H9 (cell line): ENCODE results near the gene NPLOC4. TPM values are rescaled to one million over a fixed set of nuclear protein-coding genes. Genes with fewer than 3 reads are reported as not detected.
"Not testable (repeated sequence)": the region's sequence is repeated elsewhere in the genome, so short reads cannot be mapped to it uniquely, and the experiment has no call there.

Source experiments
- DNase-seq: peaks from one replicate; pipeline ENCODE4 v3.0.0-alpha.2; 2017
- H2AFZ ChIP-seq: one replicate; pipeline ENCODE4 v1.6.1; 2013; ENCODE audit warnings: mild to moderate bottlenecking, low read length, control low read depth, moderate library complexity
- H2AK5ac ChIP-seq: 2 replicates; pipeline ENCODE4 v1.6.1; 2013; ENCODE audit warnings: low read length, control low read depth, mixed read lengths; ENCODE audit not compliant: insufficient read length
- H2BK120ac ChIP-seq: one replicate; pipeline ENCODE4 v1.6.1; 2013; ENCODE audit warnings: low read depth, mild to moderate bottlenecking, low read length, control low read depth, inconsistent platforms; ENCODE audit not compliant: poor library complexity, severe bottlenecking
- H2BK12ac ChIP-seq: 2 replicates; pipeline ENCODE4 v1.6.1; 2013; ENCODE audit warnings: low read length, control low read depth, mixed read lengths, low read depth; ENCODE audit not compliant: insufficient read length
- H2BK15ac ChIP-seq: 2 replicates; pipeline ENCODE4 v1.6.1; 2013; ENCODE audit warnings: low read depth, low read length, control low read depth
- H2BK20ac ChIP-seq: one replicate; pipeline ENCODE4 v1.6.1; 2013; ENCODE audit warnings: low read depth, mild to moderate bottlenecking, low read length, control low read depth, inconsistent platforms; ENCODE audit not compliant: poor library complexity, severe bottlenecking
- H2BK5ac ChIP-seq: 2 replicates; pipeline ENCODE4 v1.6.1; 2013; ENCODE audit warnings: low read length, control low read depth, mixed read lengths; ENCODE audit not compliant: insufficient read length
- H3K14ac ChIP-seq: 2 replicates; pipeline ENCODE4 v1.6.1; 2013; ENCODE audit warnings: low read length, control low read depth; ENCODE audit not compliant: insufficient read depth
- H3K18ac ChIP-seq: 2 replicates; pipeline ENCODE4 v1.6.1; 2013; ENCODE audit warnings: low read depth, mild to moderate bottlenecking, mixed read lengths, low read length, control low read depth; ENCODE audit not compliant: insufficient read length
- H3K23ac ChIP-seq: 2 replicates; pipeline ENCODE4 v1.6.1; 2013; ENCODE audit warnings: low read length, control low read depth, mixed read lengths, low read depth; ENCODE audit not compliant: insufficient read length
- H3K23me2 ChIP-seq: 2 replicates; pipeline ENCODE4 v1.6.1; 2013; ENCODE audit warnings: low read depth, mild to moderate bottlenecking, mixed read lengths, low read length, control low read depth; ENCODE audit not compliant: insufficient read length, poor library complexity, severe bottlenecking
- H3K27ac ChIP-seq: 2 replicates; pipeline ENCODE4 v1.5.1; 2013; ENCODE audit warnings: low read length, control low read depth, mixed read lengths, low read depth; ENCODE audit not compliant: insufficient read length
- H3K27me3 ChIP-seq: 2 replicates; pipeline ENCODE4 v1.6.1; 2013; ENCODE audit warnings: low read length, control low read depth, inconsistent platforms; ENCODE audit not compliant: insufficient read depth
- H3K4ac ChIP-seq: 2 replicates; pipeline ENCODE4 v1.6.1; 2013; ENCODE audit warnings: low read depth, mild to moderate bottlenecking, control low read depth, inconsistent platforms, low read length, moderate library complexity
- H3K4me1 ChIP-seq: 2 replicates; pipeline ENCODE4 v1.6.1; 2013; ENCODE audit warnings: low read length, control low read depth, inconsistent platforms; ENCODE audit not compliant: insufficient read depth
- H3K4me2 ChIP-seq: 2 replicates; pipeline ENCODE4 v1.6.1; 2013; ENCODE audit warnings: low read length, control low read depth, mixed read lengths; ENCODE audit not compliant: insufficient read length, insufficient read depth
- H3K56ac ChIP-seq: 2 replicates; pipeline ENCODE4 v1.6.1; 2013; ENCODE audit warnings: low read depth, mild to moderate bottlenecking, mixed read lengths, low read length, control low read depth; ENCODE audit not compliant: insufficient read length
- H3K79me1 ChIP-seq: 2 replicates; pipeline ENCODE4 v1.6.1; 2013; ENCODE audit warnings: low read depth, mild to moderate bottlenecking, moderate library complexity, low read length, control low read depth, inconsistent platforms; ENCODE audit not compliant: insufficient read depth, poor library complexity, severe bottlenecking
- H3K79me2 ChIP-seq: 2 replicates; pipeline ENCODE4 v1.6.1; 2013; ENCODE audit warnings: low read length, control low read depth, inconsistent platforms; ENCODE audit not compliant: insufficient read depth
- H3K9ac ChIP-seq: 2 replicates; pipeline ENCODE4 v1.6.1; 2013; ENCODE audit warnings: low read length, control low read depth, mixed read lengths; ENCODE audit not compliant: insufficient read length; ENCODE audit errors: extremely low read depth
- H3K9me3 ChIP-seq: one replicate; pipeline ENCODE4 v1.6.1; 2013; ENCODE audit warnings: low read depth, low read length, inconsistent platforms; ENCODE audit not compliant: control insufficient read depth
- H3T11ph ChIP-seq: one replicate; pipeline ENCODE4 v1.6.1; 2013; ENCODE audit warnings: mild to moderate bottlenecking, low read length, control low read depth, inconsistent platforms
- H4K20me1 ChIP-seq: one replicate; pipeline ENCODE4 v1.6.1; 2013; ENCODE audit not compliant: control insufficient read depth, insufficient read length, insufficient read depth
- H4K5ac ChIP-seq: 2 replicates; pipeline ENCODE4 v1.6.1; 2013; ENCODE audit warnings: low read depth, mild to moderate bottlenecking, mixed read lengths, low read length, control low read depth; ENCODE audit not compliant: insufficient read length
- H4K8ac ChIP-seq: replicated peaks from 2 replicates; pipeline ENCODE4 v1.6.1; 2013; ENCODE audit warnings: low read length, control low read depth, mixed read lengths, low read depth; ENCODE audit not compliant: insufficient read length
- H4K91ac ChIP-seq: 2 replicates; pipeline ENCODE4 v1.6.1; 2013; ENCODE audit warnings: low read depth, mild to moderate bottlenecking, moderate library complexity, mixed read lengths, low read length, control low read depth; ENCODE audit not compliant: insufficient read length
- H3K27ac Mint-ChIP-seq, 3 experiments: 2 replicates in 2 of 3; 3 replicates in 1 of 3; pipeline ENCODE4 v1.8.0; 2020 to 2021; ENCODE audit warnings: mixed read lengths in 3 of 3, mild to moderate bottlenecking in 1 of 3, moderate library complexity in 1 of 3
- H3K27me3 Mint-ChIP-seq: 2 replicates; pipeline ENCODE4 v1.8.0; 2021; ENCODE audit warnings: low read depth, mild to moderate bottlenecking, moderate library complexity, mixed read lengths
- H3K36me3 Mint-ChIP-seq, 3 experiments: 2 replicates in 2 of 3; 3 replicates in 1 of 3; pipeline ENCODE4 v1.8.0; 2020 to 2021; ENCODE audit warnings: low read depth in 3 of 3, mixed read lengths in 3 of 3; ENCODE audit not compliant: insufficient read depth in 1 of 3
- H3K4me1 Mint-ChIP-seq, 2 experiments: 2 replicates each; pipeline ENCODE4 v1.8.0; 2020; ENCODE audit warnings: mixed read lengths in 2 of 2
- H3K4me3 Mint-ChIP-seq, 2 experiments: 2 replicates in 1 of 2; 3 replicates in 1 of 2; pipeline ENCODE4 v1.8.0; 2020 to 2021; ENCODE audit warnings: mild to moderate bottlenecking in 2 of 2, mixed read lengths in 2 of 2, moderate library complexity in 1 of 2
- H3K9me3 Mint-ChIP-seq, 2 experiments: 2 replicates in 1 of 2; 3 replicates in 1 of 2; pipeline ENCODE4 v1.8.0; 2020; ENCODE audit warnings: mild to moderate bottlenecking in 2 of 2, mixed read lengths in 2 of 2, moderate library complexity in 1 of 2
- WGBS: extraction: QIAGEN DNeasy Blood & Tissue Kit; methylation state at CpG from one replicate; pipeline ENCODE4 v1.1.7; 2013; ENCODE audit warnings: missing lambda C conversion rate, low lambda C conversion rate, mixed read lengths; ENCODE audit not compliant: insufficient read length; ENCODE audit errors: extremely low coverage; 5-methylcytosine and 5-hydroxymethylcytosine counted together
- total RNA-seq: library from RNA; stranded (reverse); gene quantifications from 2 replicates; pipeline ENCODE4 v1.2.1, GENCODE V29; 2021
- TF ChIP-seq, protein P1 (sequence below): fragments of 200-600 bp; sonication (generic); conservative IDR thresholded peaks from 3 replicates; pipeline ENCODE4 v1.8.0; 2021; ENCODE audit warnings: antibody characterized with exemption, mild to moderate bottlenecking

Gene NPLOC4
- total RNA-seq, 1 experiment from 2014 or later = 103 TPM

DNA sequence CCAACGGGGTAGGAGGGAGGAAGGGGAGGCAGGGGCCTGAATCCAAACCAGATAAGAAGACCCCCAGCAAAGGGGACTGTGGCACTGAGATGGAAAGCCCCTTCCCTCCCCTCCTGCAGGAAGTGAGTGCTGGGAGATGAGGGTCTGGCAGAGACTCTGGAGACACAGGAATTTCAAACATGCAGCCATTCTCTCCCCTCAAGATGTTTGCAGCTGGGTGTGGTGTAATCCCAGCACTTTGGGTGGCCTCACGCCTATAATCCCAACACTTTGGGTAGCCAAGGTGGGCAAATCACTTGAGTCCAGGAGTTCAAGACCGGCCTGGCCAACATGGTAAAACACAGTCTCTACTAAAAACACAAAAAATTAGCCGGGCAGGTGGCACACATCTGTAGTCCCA is 50.8 kb downstream of the NPLOC4 start:
- Histone ChIP-seq H3K23me2 (no peaks in the 10 kb centered on the region), H3K4ac (no peak overlapping the region), H3K79me2 (no peaks in the 10 kb centered on the region), H2BK20ac (no peak overlapping the region), H3K27ac (no peak overlapping the region), H2AK5ac (no peak overlapping the region), H4K8ac (no peak overlapping the region), H2AFZ (no peak overlapping the region), H4K5ac (no peak overlapping the region), H3K9me3 (no peaks in the 10 kb centered on the region), H4K20me1 (no peaks in the 10 kb centered on the region), H3K4me1 (no peaks in the 10 kb centered on the region), H3K23ac (no peak overlapping the region), H2BK12ac (no peak overlapping the region), H3T11ph (no peak overlapping the region), H3K9ac (no peak overlapping the region), H2BK15ac (no peak overlapping the region), H2BK5ac (no peak overlapping the region), H4K91ac (no peak overlapping the region), H2BK120ac (no peak overlapping the region), H3K18ac (no peak overlapping the region), H3K27me3 (no peaks in the 10 kb centered on the region), H3K56ac (no peak overlapping the region), H3K14ac (no peak overlapping the region), H3K4me2 (no peak overlapping the region), H3K79me1 (no peaks in the 10 kb centered on the region)
- WGBS = no CpG with 5 or more reads among the region's 4 CpGs
- H3K9me3 Mint-ChIP-seq = no peaks in the 10 kb centered on the region
- no peaks in the 10 kb centered on the region for H3K4me1 Mint-ChIP-seq
- peaks cover 42 to 88% (median 87%) of the 10 kb centered on the region in 3 experiments for H3K36me3 Mint-ChIP-seq
- no peak overlapping the region; a peak in 1 of 7 replicates for H3K27ac Mint-ChIP-seq
- TF ChIP-seq, protein P1, sequence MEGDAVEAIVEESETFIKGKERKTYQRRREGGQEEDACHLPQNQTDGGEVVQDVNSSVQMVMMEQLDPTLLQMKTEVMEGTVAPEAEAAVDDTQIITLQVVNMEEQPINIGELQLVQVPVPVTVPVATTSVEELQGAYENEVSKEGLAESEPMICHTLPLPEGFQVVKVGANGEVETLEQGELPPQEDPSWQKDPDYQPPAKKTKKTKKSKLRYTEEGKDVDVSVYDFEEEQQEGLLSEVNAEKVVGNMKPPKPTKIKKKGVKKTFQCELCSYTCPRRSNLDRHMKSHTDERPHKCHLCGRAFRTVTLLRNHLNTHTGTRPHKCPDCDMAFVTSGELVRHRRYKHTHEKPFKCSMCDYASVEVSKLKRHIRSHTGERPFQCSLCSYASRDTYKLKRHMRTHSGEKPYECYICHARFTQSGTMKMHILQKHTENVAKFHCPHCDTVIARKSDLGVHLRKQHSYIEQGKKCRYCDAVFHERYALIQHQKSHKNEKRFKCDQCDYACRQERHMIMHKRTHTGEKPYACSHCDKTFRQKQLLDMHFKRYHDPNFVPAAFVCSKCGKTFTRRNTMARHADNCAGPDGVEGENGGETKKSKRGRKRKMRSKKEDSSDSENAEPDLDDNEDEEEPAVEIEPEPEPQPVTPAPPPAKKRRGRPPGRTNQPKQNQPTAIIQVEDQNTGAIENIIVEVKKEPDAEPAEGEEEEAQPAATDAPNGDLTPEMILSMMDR = no peak
- no peaks in the 10 kb centered on the region for H3K27me3 Mint-ChIP-seq
- H3K4me3 Mint-ChIP-seq = no peak overlapping the region
- DNase-seq = no peak

DNA sequence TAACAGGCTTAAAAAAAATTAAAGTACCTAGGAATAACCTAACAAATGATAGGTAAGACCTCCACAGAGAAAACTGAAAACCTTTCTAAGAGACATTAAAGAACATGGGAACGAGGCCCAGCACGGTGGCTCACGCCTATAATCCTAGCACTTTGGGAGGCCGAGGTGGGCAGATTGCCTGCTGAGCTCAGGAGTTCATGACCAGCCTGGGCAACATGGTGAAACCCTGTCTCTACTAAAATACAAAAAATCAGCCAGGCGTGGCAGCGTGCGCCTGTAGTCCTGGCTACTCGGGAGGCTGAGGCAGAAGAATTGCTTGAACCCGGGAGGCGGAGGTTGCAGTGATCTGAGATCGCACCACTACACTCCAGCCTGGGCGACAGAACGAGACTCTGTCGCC is 52.1 kb downstream of the NPLOC4 start:
- H3K27me3 ChIP-seq, H3K4me2 ChIP-seq, H4K91ac ChIP-seq, H2AFZ ChIP-seq, H3K9me3 Mint-ChIP-seq, H3K4me1 ChIP-seq, H3K79me1 ChIP-seq, H3K27ac ChIP-seq, H2BK15ac ChIP-seq, H2BK120ac ChIP-seq, H2BK12ac ChIP-seq, H3K56ac ChIP-seq, H3K27me3 Mint-ChIP-seq, H3K23me2 ChIP-seq, H3K23ac ChIP-seq, H2BK5ac ChIP-seq, H2AK5ac ChIP-seq, H3K14ac ChIP-seq, H3K4me3 Mint-ChIP-seq, H4K8ac ChIP-seq, H3K9me3 ChIP-seq, H3K27ac Mint-ChIP-seq, H3K4ac ChIP-seq, H3T11ph ChIP-seq, H3K79me2 ChIP-seq, H3K4me1 Mint-ChIP-seq, DNase-seq, H4K20me1 ChIP-seq, H3K18ac ChIP-seq, H4K5ac ChIP-seq, H2BK20ac ChIP-seq, H3K9ac ChIP-seq: not testable (repeated sequence)
- WGBS = no CpG with 5 or more reads among the region's 14 CpGs
- peaks cover 45 to 86% (median 86%) of the 10 kb centered on the region in 3 experiments for H3K36me3 Mint-ChIP-seq
